Lower lobe of right lung (tissue), 2 donors: Measurements from ENCODE around the gene EFCAB6. TPM values are rescaled to one million over a fixed set of nuclear protein-coding genes. Genes with fewer than 3 reads are reported as not detected.

Experiments
- ATAC-seq, 2 donors: fragments of 200-7000 bp; cut with Tn5 transposase; one replicate each; pipeline ENCODE4 v1.9.1; 2020 to 2022; ENCODE audit warnings: mild to moderate bottlenecking in 2 of 2, moderate library complexity in 2 of 2
- DNase-seq: peaks from one replicate; pipeline ENCODE4 v3.0.0-alpha.2; 2020
- H3K27ac ChIP-seq: fragments of 200-600 bp; one replicate; pipeline ENCODE4 v1.8.0; 2022
- H3K27me3 ChIP-seq: fragments of 200-600 bp; one replicate; pipeline ENCODE4 v1.8.0; 2022; ENCODE audit warnings: low read depth
- H3K36me3 ChIP-seq: fragments of 200-600 bp; one replicate; pipeline ENCODE4 v1.8.0; 2022; ENCODE audit warnings: mild to moderate bottlenecking
- H3K4me1 ChIP-seq: fragments of 200-600 bp; one replicate; pipeline ENCODE4 v1.8.0; 2022
- H3K4me3 ChIP-seq: fragments of 200-600 bp; one replicate; pipeline ENCODE4 v1.8.0; 2022; ENCODE audit warnings: mild to moderate bottlenecking
- H3K9me3 ChIP-seq: fragments of 200-600 bp; one replicate; pipeline ENCODE4 v1.8.0; 2022
- intact Hi-C: fragments of 100-400 bp; cut with DNase I; formaldehyde crosslinking; loops from one replicate; pipeline ENCODE4 v1.11.0; 2022
- total RNA-seq: library from RNA; stranded (reverse); fragmentation: NEBNext Ultra II Directional; extraction: Animal tissue kit (Norgen Biotek cat#: 25700); gene quantifications from one replicate; pipeline ENCODE4 v1.2.1, GENCODE V29; 2021
- TF ChIP-seq, protein P1 (sequence below): fragments of 200-600 bp; IDR thresholded peaks from one replicate; pipeline ENCODE4 v1.8.0; 2022; ENCODE audit warnings: antibody characterized with exemption, mild to moderate bottlenecking
- donor health status: DM: no; HTN: yes; CAD: no; lungs with severe emphysema.

The EFCAB6 gene
- total RNA-seq, 1 donor from 2014 or later = 5.8 TPM

- TF ChIP-seq, protein P1, sequence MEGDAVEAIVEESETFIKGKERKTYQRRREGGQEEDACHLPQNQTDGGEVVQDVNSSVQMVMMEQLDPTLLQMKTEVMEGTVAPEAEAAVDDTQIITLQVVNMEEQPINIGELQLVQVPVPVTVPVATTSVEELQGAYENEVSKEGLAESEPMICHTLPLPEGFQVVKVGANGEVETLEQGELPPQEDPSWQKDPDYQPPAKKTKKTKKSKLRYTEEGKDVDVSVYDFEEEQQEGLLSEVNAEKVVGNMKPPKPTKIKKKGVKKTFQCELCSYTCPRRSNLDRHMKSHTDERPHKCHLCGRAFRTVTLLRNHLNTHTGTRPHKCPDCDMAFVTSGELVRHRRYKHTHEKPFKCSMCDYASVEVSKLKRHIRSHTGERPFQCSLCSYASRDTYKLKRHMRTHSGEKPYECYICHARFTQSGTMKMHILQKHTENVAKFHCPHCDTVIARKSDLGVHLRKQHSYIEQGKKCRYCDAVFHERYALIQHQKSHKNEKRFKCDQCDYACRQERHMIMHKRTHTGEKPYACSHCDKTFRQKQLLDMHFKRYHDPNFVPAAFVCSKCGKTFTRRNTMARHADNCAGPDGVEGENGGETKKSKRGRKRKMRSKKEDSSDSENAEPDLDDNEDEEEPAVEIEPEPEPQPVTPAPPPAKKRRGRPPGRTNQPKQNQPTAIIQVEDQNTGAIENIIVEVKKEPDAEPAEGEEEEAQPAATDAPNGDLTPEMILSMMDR = no peak
- Histone ChIP-seq H3K27ac (no peak overlapping the region), H3K9me3 (no peaks in the 10 kb centered on the region), H3K4me3 (no peak overlapping the region), H3K27me3 (peaks cover 11% of the 10 kb centered on the region), H3K36me3 (no peaks in the 10 kb centered on the region), H3K4me1 (no peaks in the 10 kb centered on the region)
- ATAC-seq (no peak), DNase-seq (peak; percentile 43)
- intact Hi-C loops = no loop called here
Measured at GRCh38 chr22:43831561-43832392, 19.7 kb upstream of the EFCAB6 start.

DNA sequence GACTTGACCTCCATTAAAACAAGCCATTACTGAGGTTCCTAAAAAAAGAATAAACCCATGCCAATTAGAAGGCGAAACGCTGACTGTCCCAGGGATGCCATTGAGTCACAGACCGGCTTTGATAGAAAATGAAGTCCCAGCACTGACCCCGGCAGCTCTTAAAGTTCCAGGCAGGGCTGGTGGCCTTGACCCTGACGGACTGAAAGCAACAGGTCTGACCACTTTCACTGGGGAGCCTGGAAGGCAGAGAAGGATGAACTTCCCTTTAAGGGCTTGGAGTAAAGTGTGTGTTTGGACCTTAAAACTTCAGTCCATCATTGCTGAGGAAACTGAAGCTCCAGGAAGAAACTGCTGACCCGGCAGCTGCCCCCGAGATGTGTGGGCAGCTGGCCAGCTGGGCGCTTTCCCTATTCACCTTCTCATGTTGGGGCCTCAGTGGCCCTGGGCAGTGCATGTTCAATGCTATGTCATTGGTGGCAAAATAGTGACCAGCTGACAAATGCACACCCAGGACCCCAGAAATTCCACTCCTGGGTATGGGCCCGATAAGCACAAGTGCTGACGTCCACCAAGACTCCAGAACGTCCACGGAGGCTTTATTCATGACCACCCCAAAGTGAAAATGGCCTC lies 18.9 kb upstream of the EFCAB6 start:
- H3K27ac ChIP-seq = peak overlapping the region; percentile 75
- no peak overlapping the region for H3K4me3 ChIP-seq
- no peaks in the 10 kb centered on the region for H3K9me3 ChIP-seq
- DNase-seq = peak; percentile 24
- TF ChIP-seq, protein P1 = no peak
- H3K27me3 ChIP-seq = peaks cover 8% of the 10 kb centered on the region
- no peaks in the 10 kb centered on the region for H3K4me1 ChIP-seq
- intact Hi-C loops = no loop called here
- H3K36me3 ChIP-seq = no peaks in the 10 kb centered on the region
- no peak for ATAC-seq

DNA sequence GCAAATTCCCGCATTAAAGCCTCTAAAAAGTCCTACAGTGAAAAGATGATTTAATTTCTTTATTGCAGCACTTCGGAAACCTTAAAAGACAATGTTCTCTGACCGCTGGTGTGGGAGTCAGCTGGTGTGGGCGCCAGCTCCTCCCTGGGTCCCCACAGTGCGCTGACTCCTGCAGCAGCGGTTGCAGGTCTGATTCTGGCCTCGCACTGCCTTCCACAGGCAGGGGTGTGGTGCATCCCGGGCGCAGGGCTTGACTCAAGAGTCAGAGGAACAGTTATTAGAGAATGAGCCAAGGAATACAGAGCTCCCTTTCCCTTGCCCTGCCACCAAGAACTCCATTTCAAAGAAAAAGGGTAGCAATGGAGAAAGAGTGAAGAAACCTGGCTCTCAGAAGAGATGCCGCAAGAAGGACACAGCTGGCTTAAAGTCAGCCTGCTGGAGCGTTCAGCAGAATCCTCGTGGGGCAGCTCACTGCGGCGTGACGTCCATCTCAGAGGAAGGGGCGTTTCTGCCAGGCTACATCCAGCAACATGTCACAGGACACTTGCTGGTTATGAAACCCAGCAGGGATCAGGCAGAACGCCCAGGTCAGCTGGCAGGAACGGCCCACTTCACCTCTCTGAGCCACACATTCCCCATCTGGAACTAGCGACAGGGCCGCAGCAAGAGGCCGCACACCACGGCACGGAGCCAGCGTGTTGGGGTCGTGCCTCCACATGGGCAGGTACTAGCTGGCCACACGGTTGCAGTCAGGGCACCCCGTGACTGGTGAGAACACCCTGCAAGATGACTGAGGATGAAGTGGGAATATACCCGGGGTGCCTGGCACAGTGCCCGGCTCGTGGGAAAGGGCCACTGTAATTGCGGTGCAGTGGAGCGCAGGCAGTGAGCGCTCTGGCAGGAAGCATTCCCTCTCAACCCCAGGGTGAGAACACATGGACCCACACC lies 18.1 kb upstream of the EFCAB6 start:
- Histone ChIP-seq H3K9me3 (no peaks in the 10 kb centered on the region), H3K4me1 (no peaks in the 10 kb centered on the region), H3K27me3 (no peaks in the 10 kb centered on the region), H3K4me3 (no peak overlapping the region), H3K27ac (peak overlapping the region; percentile 75), H3K36me3 (no peaks in the 10 kb centered on the region)
- intact Hi-C loops = no loop called here
- DNase-seq (peak; percentile 56), ATAC-seq (peak; percentile 38 to 61)
- TF ChIP-seq, protein P1 = no peak

DNA sequence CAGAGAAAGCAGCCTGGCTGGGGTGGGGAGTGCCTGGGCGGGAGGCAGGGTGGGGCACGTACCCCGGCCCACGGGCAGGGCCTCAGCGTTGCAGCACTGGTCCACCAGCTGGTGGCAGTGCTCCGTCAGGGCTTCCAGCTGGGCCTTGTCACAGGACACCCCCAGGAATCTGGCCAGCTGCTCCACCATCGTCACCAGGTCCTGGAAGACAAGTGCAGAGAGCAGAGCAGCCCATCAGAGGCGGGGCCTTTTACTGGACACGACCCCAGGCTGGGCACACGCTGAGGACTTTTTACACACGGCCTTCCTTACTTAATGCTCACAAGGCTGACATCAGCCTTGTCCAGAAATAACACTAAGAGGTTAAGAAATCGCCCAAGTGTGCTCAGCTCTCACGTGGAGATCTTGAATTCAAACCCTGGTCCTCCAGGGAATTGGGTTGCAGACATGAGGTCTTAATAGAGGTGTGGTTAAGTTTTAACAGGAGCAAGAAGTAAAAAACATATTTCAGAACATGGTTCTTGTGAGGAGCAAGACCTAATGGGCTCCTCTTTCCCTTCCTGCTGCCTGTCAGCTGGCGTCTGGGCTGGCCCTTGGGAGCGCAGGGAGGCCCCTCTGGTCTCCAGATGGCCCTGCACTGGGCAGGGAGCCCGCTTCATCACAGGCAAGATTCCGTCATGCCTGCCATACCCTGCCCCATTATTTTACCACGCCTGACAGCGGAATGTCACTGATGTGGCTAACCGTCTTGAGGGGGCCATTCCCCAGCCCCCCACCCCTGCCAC lies 17.1 kb upstream of the EFCAB6 start:
- Histone ChIP-seq H3K9me3 (no peaks in the 10 kb centered on the region), H3K4me1 (no peaks in the 10 kb centered on the region), H3K27me3 (no peaks in the 10 kb centered on the region), H3K27ac (peak overlapping the region; percentile 75), H3K36me3 (no peaks in the 10 kb centered on the region), H3K4me3 (no peak overlapping the region)
- TF ChIP-seq, protein P1 = no peak
- ATAC-seq (peak; percentile 62 to 65), DNase-seq (peak; percentile 59)
- intact Hi-C loops = no loop called here

GRCh38 chr22:43828725-43828997 lies 16.6 kb upstream of the EFCAB6 start:
- Histone ChIP-seq H3K9me3 (no peaks in the 10 kb centered on the region), H3K4me1 (no peaks in the 10 kb centered on the region), H3K27ac (peak overlapping the region; percentile 46), H3K27me3 (no peaks in the 10 kb centered on the region), H3K4me3 (no peak overlapping the region), H3K36me3 (no peaks in the 10 kb centered on the region)
- intact Hi-C loops = no loop called here
- no peak for DNase-seq
- ATAC-seq = no peak
- TF ChIP-seq, protein P1 = no peak
